AG09319 (cell line): ENCODE data around the gene AKAP13.
"Not testable (repeated sequence)": the region's sequence is repeated elsewhere in the genome, so short reads cannot be mapped to it uniquely, and the experiment has no call there.

Experiments used
- DNase-seq: peaks from one replicate; pipeline ENCODE4 v3.0.0-alpha.2; 2010; ENCODE audit warnings: low read depth; ENCODE audit errors: extremely low read depth
- CTCF ChIP-seq: IDR thresholded peaks from 2 replicates; pipeline ENCODE4 v1.5.1; 2011; ENCODE audit warnings: low read depth, mild to moderate bottlenecking, inconsistent platforms, low read length, moderate library complexity

The AKAP13 gene

DNA sequence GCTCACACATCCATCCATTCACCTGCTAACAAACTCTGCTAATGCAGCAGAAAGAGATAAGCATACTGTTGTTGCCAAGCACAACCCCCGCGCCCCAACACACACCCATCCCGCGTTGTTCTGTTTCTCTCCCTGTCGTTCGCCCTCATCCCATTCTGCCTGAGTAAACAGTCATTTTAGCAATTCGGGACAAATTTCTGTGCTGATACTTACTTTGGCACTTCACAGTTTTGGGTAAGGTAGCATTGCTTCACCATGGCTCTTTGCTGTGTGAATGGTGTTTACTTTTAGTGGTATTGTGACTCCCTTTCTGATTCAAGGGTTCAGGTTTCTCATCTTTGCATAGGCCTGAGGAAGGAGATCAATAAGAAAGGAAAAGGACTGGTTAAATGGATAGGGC lies 149.7 kb downstream of the AKAP13 start:
- no peak for TF ChIP-seq CTCF
- no peak for DNase-seq

DNA sequence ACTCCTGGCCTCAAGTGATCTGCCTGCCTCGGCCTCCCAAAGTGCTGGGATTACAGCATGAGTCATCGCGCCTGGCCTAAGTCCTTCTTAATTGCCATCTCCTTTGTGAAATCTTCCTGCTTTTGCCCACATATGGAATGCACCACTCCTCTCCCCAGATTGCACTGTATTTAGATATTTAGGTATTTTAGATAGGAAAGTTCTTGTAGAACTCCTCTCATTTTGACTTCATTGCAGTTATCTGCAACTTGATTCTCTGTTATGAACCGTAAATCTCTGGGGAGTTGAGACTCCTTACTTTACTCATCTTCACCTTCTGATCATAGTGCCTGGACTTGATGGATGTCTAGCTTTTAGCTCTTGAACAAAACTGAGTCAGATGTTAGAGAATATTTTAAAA lies 150.7 kb downstream of the AKAP13 start:
- DNase-seq = no peak
- no peak for TF ChIP-seq CTCF

GRCh38 chr15:85532689-85533088 lies 152.3 kb downstream of the AKAP13 start:
- no peak for DNase-seq
- TF ChIP-seq CTCF = no peak

GRCh38 chr15:85534031-85534430 lies 153.6 kb downstream of the AKAP13 start:
- no peak for DNase-seq
- no peak for TF ChIP-seq CTCF

- DNase-seq = not testable (repeated sequence)
These were observed 155.3 kb downstream of the AKAP13 start for GRCh38 chr15:85535533-85536330.

DNA sequence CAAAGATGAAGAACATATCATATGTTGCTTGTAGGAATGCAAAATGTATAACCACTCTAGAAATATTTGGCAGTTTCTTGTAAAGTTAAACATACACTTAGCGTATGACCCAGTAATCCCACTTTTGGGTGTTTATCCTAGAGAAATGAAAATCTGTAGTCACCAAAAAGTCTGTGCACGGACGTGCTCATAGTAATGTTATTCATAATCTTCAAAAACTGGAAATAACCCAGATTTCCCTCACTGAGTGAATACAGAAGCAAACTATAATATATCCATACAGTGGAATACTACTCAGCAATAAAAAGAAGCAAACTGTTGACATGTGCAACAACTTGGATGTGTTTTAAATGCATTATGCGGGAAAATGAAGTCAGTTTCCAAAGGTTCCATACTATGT lies 155.9 kb downstream of the AKAP13 start:
- no peak for TF ChIP-seq CTCF
- no peak for DNase-seq

DNA sequence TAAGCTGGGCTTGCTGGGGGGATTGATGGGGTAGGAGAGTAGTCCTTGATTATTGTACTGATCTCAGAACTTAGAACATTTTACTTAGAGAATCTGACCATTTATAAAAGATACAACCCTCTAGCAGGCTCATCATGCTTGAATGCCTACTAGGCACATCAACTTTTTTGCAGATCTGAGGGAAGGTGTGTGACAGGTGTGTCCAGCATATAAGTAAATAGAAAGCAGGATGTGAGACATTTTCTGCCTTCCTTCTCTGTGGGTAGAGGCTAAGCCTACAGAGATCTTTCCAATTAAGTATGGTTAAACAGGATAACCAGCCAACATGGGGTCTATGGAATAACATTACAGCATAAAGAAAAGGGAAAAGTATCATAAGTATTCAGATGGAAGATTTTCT lies 159.1 kb downstream of the AKAP13 start:
- no peak for TF ChIP-seq CTCF
- no peak for DNase-seq
